Bronchial epithelial cell (primary cell): ENCODE data around the gene TLL1. TPM values are rescaled to one million over a fixed set of nuclear protein-coding genes. Genes with fewer than 3 reads are reported as not detected.

Experiments
- DNase-seq: peaks from one replicate; pipeline ENCODE4 v3.0.0-alpha.2; 2010; ENCODE audit warnings: low read depth
- FAIRE-seq: peaks from 2 replicates; lab custom pipeline; 2011; peaks lifted over from hg19 to GRCh38; lab: Jason Lieb, UNC
- H3K27me3 ChIP-seq: 2 replicates; pipeline ENCODE4 v1.5.1; 2011; ENCODE audit warnings: low read length; ENCODE audit not compliant: control insufficient read depth, insufficient read depth
- H3K36me3 ChIP-seq: 2 replicates; pipeline ENCODE4 v1.5.1; 2011; ENCODE audit warnings: low read length; ENCODE audit not compliant: control insufficient read depth, insufficient read depth
- H3K4me3 ChIP-seq: 2 replicates; pipeline ENCODE4 v1.5.1; 2011; ENCODE audit warnings: mild to moderate bottlenecking, low read depth, low read length, control low read depth
- total RNA-seq: library from RNA; depleted of rRNA; stranded (reverse); fragments of >200 nt; gene quantifications from 2 replicates; pipeline ENCODE4 v1.2.1, GENCODE V29; 2014
- TF ChIP-seq, protein P1 (sequence below): IDR thresholded peaks from 2 replicates; pipeline ENCODE4 v1.5.1; 2011; ENCODE audit warnings: mild to moderate bottlenecking, moderate library complexity, low read length, control low read depth, inconsistent platforms; ENCODE audit not compliant: insufficient read depth, severe bottlenecking

The TLL1 gene
- total RNA-seq, 1 donor from 2014 or later, result 0.53 TPM

DNA sequence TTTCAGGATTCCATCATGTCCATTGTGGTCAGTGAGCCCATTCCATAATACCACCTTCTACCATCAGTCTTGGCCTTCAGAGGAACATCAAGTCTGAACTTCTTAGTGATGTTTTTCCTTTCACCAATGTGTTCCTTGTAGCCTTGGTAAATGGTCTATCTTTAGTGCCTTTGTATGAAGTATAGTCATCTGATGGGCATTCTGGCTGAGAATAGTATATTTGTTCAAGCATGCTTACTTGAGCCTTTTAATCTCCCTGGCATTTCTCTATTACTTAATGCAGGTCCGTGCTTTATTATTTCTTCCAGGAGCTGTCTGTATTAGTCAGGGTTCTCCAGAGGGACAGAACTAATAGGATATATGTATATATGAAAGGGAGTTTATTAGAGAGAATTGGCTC, 99.7 kb downstream of the TLL1 start:
- Histone ChIP-seq H3K36me3 (no peaks in the 10 kb centered on the region), H3K4me3 (no peak overlapping the region), H3K27me3 (no peaks in the 10 kb centered on the region)
- peak; percentile 70 for FAIRE-seq
- DNase-seq, result peak; percentile 93
- TF ChIP-seq, protein P1, sequence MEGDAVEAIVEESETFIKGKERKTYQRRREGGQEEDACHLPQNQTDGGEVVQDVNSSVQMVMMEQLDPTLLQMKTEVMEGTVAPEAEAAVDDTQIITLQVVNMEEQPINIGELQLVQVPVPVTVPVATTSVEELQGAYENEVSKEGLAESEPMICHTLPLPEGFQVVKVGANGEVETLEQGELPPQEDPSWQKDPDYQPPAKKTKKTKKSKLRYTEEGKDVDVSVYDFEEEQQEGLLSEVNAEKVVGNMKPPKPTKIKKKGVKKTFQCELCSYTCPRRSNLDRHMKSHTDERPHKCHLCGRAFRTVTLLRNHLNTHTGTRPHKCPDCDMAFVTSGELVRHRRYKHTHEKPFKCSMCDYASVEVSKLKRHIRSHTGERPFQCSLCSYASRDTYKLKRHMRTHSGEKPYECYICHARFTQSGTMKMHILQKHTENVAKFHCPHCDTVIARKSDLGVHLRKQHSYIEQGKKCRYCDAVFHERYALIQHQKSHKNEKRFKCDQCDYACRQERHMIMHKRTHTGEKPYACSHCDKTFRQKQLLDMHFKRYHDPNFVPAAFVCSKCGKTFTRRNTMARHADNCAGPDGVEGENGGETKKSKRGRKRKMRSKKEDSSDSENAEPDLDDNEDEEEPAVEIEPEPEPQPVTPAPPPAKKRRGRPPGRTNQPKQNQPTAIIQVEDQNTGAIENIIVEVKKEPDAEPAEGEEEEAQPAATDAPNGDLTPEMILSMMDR, result no peak

DNA sequence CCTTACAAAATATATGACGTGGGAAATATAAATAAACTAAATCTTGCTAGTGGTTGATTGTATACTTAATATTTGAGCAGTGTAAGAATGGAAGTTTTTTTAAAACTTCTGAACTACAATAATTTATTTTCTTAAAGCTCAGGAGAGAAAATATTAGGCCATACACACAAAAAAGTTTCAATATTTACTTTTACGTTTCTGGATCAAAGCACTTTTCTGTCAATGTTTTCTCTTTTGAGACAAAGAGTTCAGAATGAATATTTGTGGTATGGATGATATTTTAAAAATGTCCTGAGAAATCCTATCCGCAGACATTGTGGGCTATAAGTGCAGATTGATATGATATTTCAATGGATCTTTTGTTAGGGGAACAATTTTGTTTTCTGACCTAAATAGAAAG, 109.9 kb downstream of the TLL1 start:
- no peak for DNase-seq
- no peaks in the 10 kb centered on the region for H3K36me3 ChIP-seq
- TF ChIP-seq, protein P1, result no peak
- FAIRE-seq, result no peak
- H3K27me3 ChIP-seq, result no peaks in the 10 kb centered on the region
- no peak overlapping the region for H3K4me3 ChIP-seq

GRCh38 chr4:165986956-165987698, 114.1 kb downstream of the TLL1 start:
- no peaks in the 10 kb centered on the region for H3K36me3 ChIP-seq
- FAIRE-seq, result no peak
- no peaks in the 10 kb centered on the region for H3K27me3 ChIP-seq
- no peak for DNase-seq
- H3K4me3 ChIP-seq, result no peak overlapping the region
- TF ChIP-seq, protein P1, result no peak

DNA sequence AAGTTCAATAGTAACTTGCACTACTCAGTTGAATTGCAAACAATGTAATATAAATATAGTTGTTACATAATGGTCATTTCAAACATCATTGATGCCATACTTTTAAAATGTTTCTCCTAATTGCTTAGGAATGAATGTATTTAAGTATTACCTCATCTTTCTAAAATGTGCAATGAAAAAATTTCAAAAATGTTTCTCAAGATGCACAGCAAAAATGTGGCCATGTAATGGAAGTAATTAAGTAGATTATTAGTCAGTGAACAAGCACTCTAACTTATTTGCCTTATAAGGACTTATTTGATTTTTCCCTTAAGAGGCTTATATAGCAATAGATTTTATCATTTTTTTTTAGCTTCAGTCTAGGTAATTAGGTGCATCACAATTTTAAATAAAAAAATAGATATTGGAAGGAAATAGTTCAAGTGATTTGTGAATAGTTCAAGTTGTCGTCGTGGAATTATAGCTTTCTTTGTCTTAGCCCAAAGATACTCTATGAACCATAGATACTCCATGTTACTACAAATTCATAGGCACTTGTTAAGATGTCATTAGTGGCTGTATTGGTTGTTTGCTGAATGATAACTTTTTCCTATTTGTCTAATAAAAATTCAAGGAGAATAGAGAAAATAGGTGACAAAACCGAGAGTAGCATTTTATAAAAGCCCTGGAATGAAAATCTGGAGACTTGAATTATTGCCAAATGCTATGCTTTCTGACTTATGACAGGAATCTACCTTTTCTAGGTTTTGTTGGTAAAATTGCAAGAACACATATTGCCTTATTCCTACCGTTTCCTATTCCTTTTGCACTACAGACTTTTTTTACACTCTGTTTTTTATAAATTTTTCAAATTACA, 118.5 kb downstream of the TLL1 start:
- H3K36me3 ChIP-seq, result no peaks in the 10 kb centered on the region

GRCh38 chr4:165992283-165992682, 119.2 kb downstream of the TLL1 start:
- Histone ChIP-seq H3K4me3 (no peak overlapping the region), H3K36me3 (no peaks in the 10 kb centered on the region), H3K27me3 (no peaks in the 10 kb centered on the region)
- DNase-seq (no peak), FAIRE-seq (no peak)
- TF ChIP-seq, protein P1, result no peak

More for the DNA sequence above, 118.5 kb downstream of the TLL1 start:
- DNase-seq, result peak; percentile 32
- no peak overlapping the region for H3K4me3 ChIP-seq
- TF ChIP-seq, protein P1, result no peak
- FAIRE-seq, result no peak
- H3K27me3 ChIP-seq, result no peaks in the 10 kb centered on the region
